IPS DF 4.7 (cell line): ENCODE measurements around the gene CCDC12.

Experiments
- DNase-seq: peaks from one replicate; pipeline ENCODE4 v3.0.0-alpha.2; 2013; ENCODE audit warnings: low spot score; ENCODE audit errors: extremely low read depth

The CCDC12 gene

DNA sequence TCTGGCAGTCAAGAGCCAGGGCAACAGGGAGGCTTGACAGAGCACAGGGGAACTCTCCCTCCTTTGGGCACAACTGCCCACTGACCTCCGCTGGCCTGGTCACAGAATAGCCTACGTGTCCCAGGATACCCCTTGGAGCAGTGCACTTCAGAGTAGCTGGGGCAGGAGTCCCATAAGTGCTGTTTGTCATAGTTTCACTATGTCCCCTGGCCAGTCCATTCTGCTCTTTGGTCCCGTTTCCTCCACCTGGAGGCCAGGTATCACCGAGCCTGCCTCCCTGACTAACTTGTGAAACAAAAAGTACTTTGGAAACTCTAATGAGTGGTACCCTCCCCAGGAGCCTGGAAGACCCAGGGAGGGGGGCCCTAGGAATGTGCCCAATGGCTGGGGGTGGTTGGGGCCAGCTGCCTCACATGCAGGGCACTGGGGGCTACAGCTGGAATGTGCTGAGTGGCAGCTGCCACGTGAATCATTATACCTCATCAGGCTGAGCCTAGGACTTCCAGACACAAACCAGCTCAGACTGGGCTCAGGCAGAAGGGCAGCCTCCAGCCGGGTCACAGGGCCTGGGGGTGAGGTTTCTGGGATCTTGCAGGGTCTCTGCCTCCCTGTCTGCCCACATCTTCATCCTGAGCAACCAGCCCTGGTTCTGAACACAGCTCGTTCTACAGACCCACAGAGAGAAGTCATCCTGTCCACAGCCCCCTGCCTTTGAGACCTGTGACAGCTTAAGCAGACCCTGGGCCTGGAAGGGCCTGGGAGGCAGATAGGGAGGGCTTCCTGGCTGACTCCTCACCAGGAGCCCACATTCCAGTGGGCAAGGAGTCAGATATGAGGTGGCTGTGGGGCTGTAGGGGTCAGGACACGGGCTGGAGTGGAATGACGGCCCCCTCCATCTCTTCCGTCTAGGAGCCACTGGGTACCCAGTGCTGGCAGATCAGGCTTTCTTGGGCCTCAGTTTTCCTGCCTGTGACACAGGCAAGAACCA is 99.9 kb downstream of the CCDC12 start:
- DNase-seq, result no peak

DNA sequence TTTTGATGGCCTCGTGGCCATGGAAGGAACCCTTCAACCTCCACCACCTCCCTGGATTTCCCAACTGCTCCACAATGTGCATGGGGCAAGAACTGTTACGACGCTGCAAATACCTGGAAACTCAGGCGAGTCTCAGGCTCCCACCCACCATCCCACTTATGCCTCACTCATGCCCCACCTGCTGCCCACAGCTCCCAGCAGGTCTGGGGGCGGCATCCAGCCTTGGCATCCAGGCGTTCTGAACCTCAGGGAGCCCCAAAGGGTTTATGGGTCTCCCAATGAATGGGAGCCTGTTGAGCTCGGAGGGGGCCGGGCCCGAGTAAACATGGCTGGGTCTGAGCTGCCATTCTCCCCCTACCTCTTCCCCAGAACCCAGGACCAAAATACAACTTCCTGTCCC is 101.0 kb downstream of the CCDC12 start:
- no peak for DNase-seq

DNA sequence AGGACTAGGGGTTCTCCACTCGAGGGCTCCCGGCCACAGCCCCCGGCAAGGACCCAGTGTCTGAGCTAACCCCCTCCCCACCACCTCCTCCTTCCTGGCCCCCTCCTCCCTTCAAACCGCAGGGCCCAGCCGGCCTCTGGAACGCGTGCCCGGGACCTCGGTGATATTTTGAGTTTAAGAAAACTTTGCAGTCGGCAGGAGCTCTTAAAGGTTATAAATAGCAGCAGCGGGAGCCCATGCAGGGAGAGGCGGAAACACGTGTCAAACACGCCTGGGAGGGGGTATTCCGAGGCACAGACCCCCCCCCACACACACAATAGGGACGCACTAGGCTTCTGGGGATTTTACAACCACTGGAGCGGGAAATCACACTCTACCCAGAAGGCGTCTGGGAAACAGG is 102.1 kb downstream of the CCDC12 start:
- no peak for DNase-seq

DNA sequence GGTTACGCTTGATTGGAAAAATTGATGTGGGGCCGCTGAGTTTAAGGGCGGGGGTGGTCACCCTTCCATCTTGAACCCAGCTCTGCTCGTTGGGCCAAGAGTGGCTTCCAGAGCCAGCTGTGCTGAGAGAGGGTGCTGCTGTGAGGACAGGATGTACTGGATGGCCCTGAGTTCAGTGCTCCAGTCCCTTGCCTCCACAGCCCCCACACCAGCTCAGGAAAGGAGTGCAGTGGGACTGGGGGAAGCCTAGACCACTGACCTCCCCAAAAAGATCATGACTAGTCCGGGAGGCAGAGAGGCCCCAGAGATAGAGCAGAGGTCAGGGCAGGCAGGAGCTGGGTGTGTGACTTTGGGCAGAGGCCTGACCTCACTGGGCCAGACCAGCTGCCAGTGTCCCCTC is 103.0 kb downstream of the CCDC12 start:
- no peak for DNase-seq
